ENCODE results near the gene TMC8.

GRCh38 chr17:78110363-78111015, 20.1 kb upstream of the TMC8 start:
- TF ChIP-seq GATA3 (IDR thresholded peaks at IDR 0.05; ENCODE audit: low read depth, low read length): no peak
- no peak for TF ChIP-seq GATA2 (IDR thresholded peaks at IDR 0.05; ENCODE audit: low read depth, low read length)
